ENCODE data around the gene NEUROD1.

NEUROD1 gene

GRCh38 chr2:181674461-181674860 lies 5.9 kb downstream of the NEUROD1 start:
- H3K4me1 ChIP-seq, result peaks cover 0 to 24% (median 10%) of the 10 kb centered on the region in 10 experiments; a peak in 10 of 20 replicates
- H3K36me3 ChIP-seq, result no peaks in the 10 kb centered on the region
- no peak overlapping the region for H3K4me2 ChIP-seq
- H3K9ac ChIP-seq, result no peak overlapping the region
- no peaks in the 10 kb centered on the region for H4K20me1 ChIP-seq
- H3K4me3 ChIP-seq, result no peak overlapping the region
- no peak overlapping the region for H3K27ac ChIP-seq
- peaks cover 16 to 20% (median 17%) of the 10 kb centered on the region in 11 experiments for H3K9me3 ChIP-seq (replicated peaks in 1 of 11)
- H3K27me3 ChIP-seq, result peaks cover 0 to 3% (median 0%) of the 10 kb centered on the region in 11 experiments; a peak in 1 of 22 replicates
- TF ChIP-seq Cebpa-rat (IDR thresholded peaks at IDR 0.05), result no peak

DNA sequence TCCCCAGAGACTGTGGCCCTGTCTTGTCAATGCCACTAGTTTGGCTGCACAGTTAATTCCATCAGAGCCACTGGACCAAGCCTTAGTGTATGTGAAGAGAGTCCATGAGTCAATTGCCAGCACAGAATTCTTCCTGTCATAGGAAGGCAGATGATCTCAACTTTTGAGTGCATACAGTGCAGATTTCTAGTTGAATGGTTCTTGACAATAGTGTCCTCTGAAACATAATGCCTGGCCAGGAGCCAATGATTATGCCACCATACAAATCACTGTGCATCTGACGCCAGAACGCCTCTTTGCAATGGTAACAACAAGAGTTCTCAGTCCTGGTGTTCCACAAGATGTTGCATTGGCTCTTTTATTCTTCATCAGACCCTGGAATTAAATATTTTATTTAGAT lies 7.1 kb downstream of the NEUROD1 start:
- H3K36me3 ChIP-seq, result no peaks in the 10 kb centered on the region
- no peak overlapping the region for H3K4me3 ChIP-seq
- peak overlapping the region in 4 of 11 experiments; percentile 7 to 61 (median 50); a peak in 9 of 22 replicates for H3K4me2 ChIP-seq
- H3K27me3 ChIP-seq, result 0 out of 22 replicates have a peak, but pooled peaks cover 0 to under 1% (median 0%) of the 10 kb centered on the region in 11 experiments
- no peak for TF ChIP-seq Cebpa-rat (IDR thresholded peaks at IDR 0.05)
- H3K9ac ChIP-seq, result no peak overlapping the region
- peaks cover 4 to 7% (median 5%) of the 10 kb centered on the region in 11 experiments for H3K9me3 ChIP-seq (replicated peaks in 1 of 11)
- H4K20me1 ChIP-seq, result no peaks in the 10 kb centered on the region
- peak overlapping the region in 3 of 11 experiments; percentile 5 to 54 (median 8); a peak in 5 of 22 replicates for H3K27ac ChIP-seq
- peaks cover 0 to 24% (median 10%) of the 10 kb centered on the region in 10 experiments; a peak in 10 of 20 replicates for H3K4me1 ChIP-seq

GRCh38 chr2:181672255-181673008 lies 7.9 kb downstream of the NEUROD1 start:
- no peaks in the 10 kb centered on the region for H3K36me3 ChIP-seq
- peaks cover 0 to 24% (median 10%) of the 10 kb centered on the region in 10 experiments; a peak in 10 of 20 replicates for H3K4me1 ChIP-seq
- no peaks in the 10 kb centered on the region for H4K20me1 ChIP-seq
- no peaks in the 10 kb centered on the region for H3K9me3 ChIP-seq (replicated peaks in 1 of 11)
- H3K27ac ChIP-seq, result peak overlapping the region in 3 of 11 experiments; percentile 5 to 54 (median 8); a peak in 4 of 22 replicates
- H3K4me2 ChIP-seq, result peak overlapping the region in 7 of 11 experiments; percentile 7 to 61 (median 21); a peak in 12 of 22 replicates
- no peaks in the 10 kb centered on the region for H3K27me3 ChIP-seq
- H3K4me3 ChIP-seq, result no peak overlapping the region
- H3K9ac ChIP-seq, result no peak overlapping the region
- TF ChIP-seq Cebpa-rat (IDR thresholded peaks at IDR 0.05), result no peak

GRCh38 chr2:181670632-181671031 lies 9.7 kb downstream of the NEUROD1 start:
- no peaks in the 10 kb centered on the region for H3K27me3 ChIP-seq

GRCh38 chr2:181667234-181667633 lies 13.1 kb downstream of the NEUROD1 start:
- H3K9me3 ChIP-seq (replicated peaks in 1 of 11), result peaks cover 18 to 25% (median 20%) of the 10 kb centered on the region in 11 experiments
- H3K4me2 ChIP-seq, result no peak overlapping the region
- no peak overlapping the region for H3K27ac ChIP-seq
- no peak overlapping the region for H3K9ac ChIP-seq
- H3K36me3 ChIP-seq, result no peaks in the 10 kb centered on the region
- no peaks in the 10 kb centered on the region for H4K20me1 ChIP-seq
- H3K4me1 ChIP-seq, result peaks cover 0 to 7% (median under 1%) of the 10 kb centered on the region in 10 experiments; a peak in 8 of 20 replicates
- no peak overlapping the region for H3K4me3 ChIP-seq
- TF ChIP-seq Cebpa-rat (IDR thresholded peaks at IDR 0.05), result no peak
- H3K27me3 ChIP-seq, result no peaks in the 10 kb centered on the region

More at GRCh38 chr2:181670632-181671031, 9.7 kb downstream of the NEUROD1 start:
- TF ChIP-seq Cebpa-rat (IDR thresholded peaks at IDR 0.05), result no peak
- no peak overlapping the region for H3K4me2 ChIP-seq
- H3K4me3 ChIP-seq, result no peak overlapping the region
- no peak overlapping the region for H3K9ac ChIP-seq
- peaks cover 9 to 16% (median 13%) of the 10 kb centered on the region in 11 experiments for H3K9me3 ChIP-seq (replicated peaks in 1 of 11)
- H3K36me3 ChIP-seq, result no peaks in the 10 kb centered on the region
- H4K20me1 ChIP-seq, result no peaks in the 10 kb centered on the region
- no peak overlapping the region for H3K27ac ChIP-seq
- H3K4me1 ChIP-seq, result peaks cover 0 to 24% (median 10%) of the 10 kb centered on the region in 10 experiments; a peak in 10 of 20 replicates

- no peaks in the 10 kb centered on the region for H4K20me1 ChIP-seq
- no peak overlapping the region for H3K4me3 ChIP-seq
- H3K27ac ChIP-seq, result no peak overlapping the region
- H3K4me1 ChIP-seq, result no peaks in the 10 kb centered on the region
- no peak for TF ChIP-seq Cebpa-rat (IDR thresholded peaks at IDR 0.05)
- H3K4me2 ChIP-seq, result no peak overlapping the region
- H3K27me3 ChIP-seq, result peaks cover 4 to 15% (median 11%) of the 10 kb centered on the region in 11 experiments; a peak in 21 of 22 replicates
- H3K9me3 ChIP-seq (replicated peaks in 1 of 11), result peaks cover 18 to 25% (median 22%) of the 10 kb centered on the region in 11 experiments
- no peaks in the 10 kb centered on the region for H3K36me3 ChIP-seq
- no peak overlapping the region for H3K9ac ChIP-seq
Measured at GRCh38 chr2:181662287-181662686, 18.0 kb downstream of the NEUROD1 start.

- peaks cover 23 to 35% (median 32%) of the 10 kb centered on the region in 11 experiments for H3K27me3 ChIP-seq
- peaks cover 9 to 22% (median 16%) of the 10 kb centered on the region in 11 experiments for H3K9me3 ChIP-seq (replicated peaks in 1 of 11)
- H3K4me2 ChIP-seq, result no peak overlapping the region
- H3K4me1 ChIP-seq, result peaks cover 0 to 5% (median 0%) of the 10 kb centered on the region in 10 experiments; a peak in 3 of 20 replicates
- H3K27ac ChIP-seq, result no peak overlapping the region
- TF ChIP-seq Cebpa-rat (IDR thresholded peaks at IDR 0.05), result no peak
- no peak overlapping the region for H3K9ac ChIP-seq
- H3K4me3 ChIP-seq, result no peak overlapping the region
- no peaks in the 10 kb centered on the region for H4K20me1 ChIP-seq
- no peaks in the 10 kb centered on the region for H3K36me3 ChIP-seq
Measured at GRCh38 chr2:181660181-181660580, 20.1 kb downstream of the NEUROD1 start.

DNA sequence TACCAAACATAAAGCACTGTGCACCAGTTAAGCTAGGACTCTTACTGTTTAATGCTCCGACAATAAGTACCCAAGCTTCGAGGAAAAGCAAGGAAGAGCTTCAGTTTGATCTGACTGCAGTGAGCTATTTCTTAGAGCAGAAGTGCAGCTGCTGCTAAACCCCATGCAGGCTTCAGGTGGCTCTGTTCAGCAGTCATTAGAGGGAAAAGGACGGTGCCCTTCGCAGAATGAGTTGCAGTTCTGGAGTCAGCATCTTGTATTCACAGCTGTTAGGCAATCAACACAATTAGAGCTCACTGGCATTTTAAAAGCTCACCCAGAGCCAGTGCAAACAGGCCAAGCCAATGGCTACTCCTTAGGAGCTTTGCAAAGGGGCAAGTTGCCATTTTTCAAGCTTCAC lies 21.9 kb downstream of the NEUROD1 start:
- no peak overlapping the region for H3K9ac ChIP-seq
- H3K36me3 ChIP-seq, result no peaks in the 10 kb centered on the region
- no peak overlapping the region for H3K27ac ChIP-seq
- H3K4me2 ChIP-seq, result no peak overlapping the region
- H3K4me3 ChIP-seq, result no peak overlapping the region
- TF ChIP-seq Cebpa-rat (IDR thresholded peaks at IDR 0.05), result no peak
- H3K9me3 ChIP-seq (replicated peaks in 1 of 11), result peaks cover 5 to 19% (median 13%) of the 10 kb centered on the region in 11 experiments; a peak in 18 of 22 replicates
- no peaks in the 10 kb centered on the region for H4K20me1 ChIP-seq
- peaks cover 23 to 42% (median 33%) of the 10 kb centered on the region in 11 experiments for H3K27me3 ChIP-seq
- peaks cover 0 to 5% (median 0%) of the 10 kb centered on the region in 10 experiments; a peak in 3 of 20 replicates for H3K4me1 ChIP-seq

DNA sequence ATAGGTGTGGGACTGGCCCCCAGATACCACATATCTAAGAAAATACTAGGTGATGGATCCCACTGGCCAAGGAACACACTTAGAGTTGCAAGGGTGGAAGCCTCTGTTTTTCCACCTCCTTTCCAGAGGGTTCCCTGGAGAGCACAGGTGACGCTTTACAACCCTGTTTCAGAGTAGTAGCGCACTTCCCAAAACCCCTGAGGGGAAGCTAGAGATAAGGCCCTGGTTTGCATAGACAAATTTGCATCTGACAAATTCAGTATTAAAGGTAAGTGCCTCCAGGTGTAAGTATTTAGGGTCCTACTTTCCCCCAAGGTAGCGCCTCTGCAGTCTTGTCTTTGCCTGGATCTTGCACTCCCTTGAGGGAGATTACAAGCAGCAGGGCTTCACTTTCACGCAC lies 22.9 kb downstream of the NEUROD1 start:
- Histone ChIP-seq H3K27me3 (peaks cover 23 to 42% (median 33%) of the 10 kb centered on the region in 11 experiments), H3K4me3 (peak overlapping the region in 2 of 10 experiments; percentile 49 to 53; a peak in 7 of 20 replicates), H3K27ac (no peak overlapping the region), H3K9me3 (replicated peaks in 1 of 11) (peaks cover 5 to 19% (median 13%) of the 10 kb centered on the region in 11 experiments; a peak in 18 of 22 replicates), H4K20me1 (no peaks in the 10 kb centered on the region), H3K4me1 (peaks cover 0 to 5% (median 0%) of the 10 kb centered on the region in 10 experiments; a peak in 3 of 20 replicates), H3K36me3 (no peaks in the 10 kb centered on the region), H3K9ac (no peak overlapping the region), H3K4me2 (peak overlapping the region in 5 of 11 experiments; percentile 56 to 79 (median 74); a peak in 5 of 22 replicates)
- TF ChIP-seq Cebpa-rat (IDR thresholded peaks at IDR 0.05), result no peak
